Daoy (cell line): Measurements from ENCODE around the gene SLC11A1. TPM values are rescaled to one million over a fixed set of nuclear protein-coding genes. Genes with fewer than 3 reads are reported as not detected.

ENCODE experiments used
- DNase-seq: peaks from one replicate; pipeline ENCODE4 v3.0.0-alpha.2; 2015; ENCODE audit warnings: low read depth
- total RNA-seq: library from RNA; depleted of rRNA; stranded (reverse); fragments of >200 nt; shearing (Covaris generic); gene quantifications from 2 replicates; pipeline ENCODE4 v1.2.3, GENCODE V29; 2014

SLC11A1 gene
- total RNA-seq, 1 experiment from 2014 or later: not detected

DNA sequence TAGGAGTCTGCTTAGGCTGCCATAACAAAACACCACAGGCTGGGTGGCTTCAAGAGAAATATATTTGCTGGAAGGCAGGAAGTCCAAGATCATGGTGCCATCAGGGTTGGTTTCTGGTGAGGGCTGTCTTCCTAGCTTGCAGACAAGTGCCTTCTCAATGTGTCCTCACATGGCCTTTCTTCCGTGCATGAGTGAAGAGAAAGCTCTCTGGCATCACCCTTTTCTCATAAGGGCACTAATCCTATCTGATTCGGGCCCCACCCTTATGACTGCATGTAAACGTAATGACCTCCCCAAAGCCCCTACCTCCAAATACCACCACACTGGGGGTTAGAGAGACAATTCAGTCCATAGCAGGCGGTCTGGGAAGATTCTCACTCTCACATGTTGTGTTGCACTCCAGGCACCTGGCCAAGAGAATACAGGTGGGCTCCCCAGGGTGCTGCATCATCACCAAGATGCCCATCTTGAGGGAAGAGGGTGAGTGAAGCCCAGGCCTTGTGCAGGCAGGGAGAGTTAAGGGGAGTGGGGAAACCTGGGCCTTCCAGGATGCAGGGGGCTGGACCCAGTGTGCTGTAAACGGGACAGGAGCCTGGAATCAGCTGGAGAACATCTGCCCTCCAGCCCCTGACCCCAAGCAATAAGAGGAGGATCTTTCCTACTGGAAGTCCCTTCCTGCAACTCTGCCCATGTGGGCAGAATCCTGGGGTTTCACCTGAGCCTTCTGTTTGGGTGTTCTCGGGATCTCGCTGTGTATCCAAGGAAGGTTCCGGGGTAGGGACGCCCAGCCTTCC lies 15.3 kb upstream of the SLC11A1 start:
- no peak for DNase-seq

DNA sequence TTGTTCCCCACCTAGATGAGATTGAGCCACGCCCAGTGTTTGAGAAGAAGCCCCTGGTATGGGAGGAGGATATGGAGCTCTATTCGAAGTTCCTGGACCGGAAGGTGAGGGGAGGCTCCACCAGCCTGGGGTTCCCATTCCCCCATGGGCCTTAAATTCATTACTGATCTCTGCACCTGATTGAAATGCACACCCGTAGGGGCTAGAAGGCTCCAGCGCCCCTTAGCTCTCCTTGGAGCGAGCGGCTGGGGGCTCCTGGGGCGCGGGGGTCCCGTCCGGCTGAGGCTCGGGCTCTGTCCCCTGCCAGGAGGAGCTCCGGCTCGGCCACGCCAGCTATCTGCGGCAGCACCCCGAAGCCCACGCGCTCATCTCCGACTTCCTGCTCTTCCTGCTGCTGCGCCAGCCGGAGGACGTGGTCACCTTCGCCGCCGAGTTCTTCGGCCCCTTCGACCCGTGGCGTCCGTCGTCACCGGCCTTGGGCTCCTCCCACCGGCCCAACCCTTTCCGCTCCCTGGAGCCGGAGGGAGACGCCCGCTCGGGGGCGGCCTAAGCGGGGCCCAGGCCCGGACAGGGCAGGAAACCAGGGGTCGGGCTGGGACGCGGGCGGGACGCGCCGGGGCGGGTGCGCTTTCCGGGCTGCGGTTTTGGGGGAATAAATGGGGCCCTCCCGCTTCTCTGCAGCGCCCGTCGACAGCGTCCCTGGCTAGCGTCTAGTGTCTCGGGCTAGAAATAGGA lies 14.5 kb upstream of the SLC11A1 start:
- DNase-seq: peak; percentile 84

DNA sequence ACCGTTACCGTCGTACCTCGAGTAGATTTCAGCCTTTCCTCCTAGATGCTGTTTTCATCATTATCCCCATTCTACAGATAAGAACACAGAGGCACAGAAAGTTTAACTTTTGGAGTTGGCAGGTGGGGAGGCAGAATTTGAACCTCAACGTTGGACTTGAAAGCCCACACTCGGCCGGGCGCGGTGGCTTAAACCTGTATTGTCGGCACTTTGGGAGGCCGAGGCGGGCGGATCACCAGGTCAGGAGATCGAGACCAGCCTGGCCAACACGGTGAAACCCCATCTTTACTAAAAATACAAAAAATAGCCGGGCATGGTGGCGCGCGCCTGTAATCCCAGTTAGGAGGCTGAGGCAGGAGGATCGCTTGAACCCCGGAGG lies 13.9 kb upstream of the SLC11A1 start:
- no peak for DNase-seq

DNA sequence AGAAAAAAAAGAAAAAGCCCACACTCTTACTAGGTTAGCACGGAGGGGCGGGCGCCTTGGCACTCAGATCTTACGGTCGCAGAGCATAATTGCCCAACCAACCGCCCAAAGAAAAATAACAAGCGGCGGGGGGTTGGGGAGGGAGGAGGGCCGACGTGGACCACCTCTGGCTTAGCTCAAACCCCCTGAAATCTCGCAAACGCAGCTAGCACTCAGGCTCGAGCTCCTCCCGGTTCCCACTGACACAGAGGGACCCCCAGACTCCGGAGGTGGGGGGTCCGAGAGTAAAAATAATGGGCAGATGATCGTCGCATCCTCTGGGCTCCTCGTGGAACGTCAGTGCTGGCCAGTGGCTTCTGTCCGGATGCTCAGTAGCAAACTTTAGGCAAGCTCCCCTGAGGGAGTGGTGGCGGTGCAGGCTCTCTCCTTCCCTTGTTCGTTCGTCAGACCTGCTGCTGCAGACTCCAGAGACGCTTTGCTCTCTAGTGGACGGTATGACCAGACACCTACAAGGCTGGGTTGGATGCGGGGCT lies 13.4 kb upstream of the SLC11A1 start:
- DNase-seq: no peak

DNA sequence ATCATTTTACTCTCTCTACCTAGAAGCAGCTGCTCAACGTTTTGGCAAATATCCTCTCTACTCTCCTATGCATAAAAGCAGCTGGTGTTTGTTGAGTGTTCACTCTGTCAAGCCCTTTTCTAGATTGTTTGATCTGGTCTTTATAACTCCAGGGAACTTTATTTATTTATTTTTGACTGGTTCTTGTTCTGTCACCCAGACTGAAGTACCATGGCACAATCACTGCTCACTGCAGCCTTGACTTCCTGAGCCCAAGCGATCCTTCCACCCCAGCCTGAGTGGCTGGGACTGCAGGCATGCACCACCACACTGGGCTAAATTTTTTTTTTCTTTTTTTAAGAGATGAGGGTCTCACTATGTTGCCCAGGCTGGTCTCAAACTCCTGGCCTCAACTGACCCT lies 12.7 kb upstream of the SLC11A1 start:
- DNase-seq: no peak

DNA sequence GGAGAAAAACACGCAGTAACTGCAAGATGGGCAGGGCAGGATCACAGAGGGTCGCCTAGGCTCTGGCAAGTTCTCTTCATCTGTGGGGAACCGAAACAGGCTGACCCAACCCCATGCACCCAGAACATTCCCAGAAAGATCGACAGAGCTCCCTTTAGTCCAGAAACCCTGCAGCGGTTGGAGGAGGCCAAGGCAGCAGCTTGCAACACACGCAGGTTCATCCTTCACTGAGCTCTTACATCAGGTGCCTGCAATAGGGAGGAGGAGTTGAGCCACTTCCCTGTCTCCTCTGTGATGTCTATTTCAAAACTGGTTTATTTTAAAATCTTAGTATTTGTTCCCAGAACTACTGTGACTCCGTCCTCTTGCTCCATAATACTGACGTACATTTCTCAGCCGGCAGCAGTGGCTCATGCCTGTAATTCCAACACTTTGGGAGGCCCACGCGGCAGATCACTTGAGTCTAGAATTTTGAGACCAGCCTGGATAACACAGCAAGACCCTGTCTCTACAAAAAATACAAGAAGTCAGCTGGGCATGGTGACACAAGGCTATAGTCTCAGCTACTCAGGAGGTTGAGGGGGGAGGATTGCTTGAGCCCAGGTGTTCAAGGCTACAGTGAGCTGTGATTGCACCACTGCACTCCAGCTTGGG lies 11.5 kb upstream of the SLC11A1 start:
- no peak for DNase-seq

DNA sequence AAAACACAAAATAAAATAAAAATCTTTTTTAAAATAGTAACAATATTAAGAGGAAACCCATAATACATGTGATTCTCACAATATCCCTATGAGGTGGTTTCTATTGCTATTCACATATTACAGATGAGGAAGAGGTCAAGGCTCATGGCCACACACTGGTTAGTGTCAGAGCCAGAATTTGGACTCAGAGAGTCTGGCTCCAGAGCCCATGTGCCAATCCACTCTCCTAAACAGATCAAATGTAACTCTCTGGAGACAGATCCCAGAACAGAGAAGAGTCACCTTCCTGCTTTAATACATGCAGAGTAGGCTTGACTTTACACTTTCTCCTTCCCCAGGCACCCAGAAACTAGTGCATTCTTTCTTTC lies 10.1 kb upstream of the SLC11A1 start:
- DNase-seq: no peak

DNA sequence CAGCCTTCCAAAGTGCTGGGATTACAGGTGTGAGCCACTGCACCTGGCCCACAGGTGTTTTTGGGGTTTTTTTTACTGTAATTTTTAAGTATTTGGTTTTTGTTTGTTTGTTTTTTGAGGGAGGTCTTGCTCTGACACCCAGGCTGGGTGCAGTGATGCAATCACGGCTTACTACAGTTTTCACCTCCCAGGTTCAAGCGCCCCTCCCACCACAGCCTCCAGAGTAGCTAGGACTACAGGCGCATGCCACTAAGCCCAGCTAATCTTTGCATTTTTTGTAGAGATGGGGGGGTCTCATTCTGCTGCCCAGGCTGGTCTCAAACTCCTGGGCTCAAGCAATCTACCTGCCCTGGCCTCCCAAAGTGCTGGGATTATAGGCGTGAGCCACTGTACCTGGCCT lies 7.3 kb upstream of the SLC11A1 start:
- DNase-seq: no peak

DNA sequence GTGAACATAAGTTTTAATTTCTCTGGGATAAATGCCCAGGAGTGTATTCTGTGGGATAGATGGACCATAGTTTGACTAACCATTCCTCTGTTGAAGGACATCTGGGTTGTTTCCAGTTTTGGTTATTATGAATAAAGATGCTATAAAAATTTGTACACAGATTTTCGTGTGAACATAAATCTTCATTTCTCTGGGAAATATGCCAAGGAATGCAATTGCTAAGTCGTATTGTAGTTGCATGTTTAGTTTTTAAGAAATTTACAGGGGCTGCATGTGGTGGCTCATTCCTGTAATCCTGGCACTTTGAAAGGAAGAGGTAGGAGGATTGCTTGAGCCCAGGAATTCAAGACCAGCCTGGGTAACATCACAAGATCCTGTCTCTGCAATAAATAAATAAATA lies 6.9 kb upstream of the SLC11A1 start:
- no peak for DNase-seq

DNA sequence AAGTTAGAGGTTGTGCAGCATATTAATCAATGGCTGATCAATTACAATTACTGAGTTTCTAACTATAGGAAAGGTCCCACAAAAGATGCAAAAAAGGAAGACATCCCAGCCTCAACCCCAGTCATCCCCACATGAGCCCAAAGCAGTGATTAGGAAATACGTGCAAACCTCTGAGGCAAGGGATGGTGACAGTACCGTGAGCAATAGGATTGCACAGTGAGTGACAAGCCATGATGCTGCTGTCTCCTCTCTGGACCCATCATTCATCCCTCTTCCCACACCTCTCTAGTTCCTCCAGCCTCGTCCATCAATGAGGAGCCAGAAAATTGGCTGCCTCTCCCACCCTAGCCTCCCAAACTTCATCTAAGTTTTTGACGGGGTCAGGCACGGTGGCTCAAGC lies 4.0 kb upstream of the SLC11A1 start:
- no peak for DNase-seq

DNA sequence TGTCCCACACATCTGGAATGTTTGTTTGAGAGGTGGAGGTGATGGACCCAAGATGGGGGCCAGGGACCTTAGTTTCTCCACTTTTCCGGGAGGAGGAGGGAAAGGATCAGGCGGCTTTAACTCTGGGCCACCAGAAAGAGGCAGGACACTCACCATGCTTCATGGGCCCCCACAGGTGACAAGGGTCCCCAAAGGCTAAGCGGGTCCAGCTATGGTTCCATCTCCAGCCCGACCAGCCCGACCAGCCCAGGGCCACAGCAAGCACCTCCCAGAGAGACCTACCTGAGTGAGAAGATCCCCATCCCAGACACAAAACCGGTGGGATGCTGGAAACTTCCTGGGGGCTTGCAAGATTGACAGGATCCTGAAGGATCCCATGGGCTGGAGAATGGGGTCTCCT lies 712 bp downstream of the SLC11A1 start:
- no peak for DNase-seq

DNA sequence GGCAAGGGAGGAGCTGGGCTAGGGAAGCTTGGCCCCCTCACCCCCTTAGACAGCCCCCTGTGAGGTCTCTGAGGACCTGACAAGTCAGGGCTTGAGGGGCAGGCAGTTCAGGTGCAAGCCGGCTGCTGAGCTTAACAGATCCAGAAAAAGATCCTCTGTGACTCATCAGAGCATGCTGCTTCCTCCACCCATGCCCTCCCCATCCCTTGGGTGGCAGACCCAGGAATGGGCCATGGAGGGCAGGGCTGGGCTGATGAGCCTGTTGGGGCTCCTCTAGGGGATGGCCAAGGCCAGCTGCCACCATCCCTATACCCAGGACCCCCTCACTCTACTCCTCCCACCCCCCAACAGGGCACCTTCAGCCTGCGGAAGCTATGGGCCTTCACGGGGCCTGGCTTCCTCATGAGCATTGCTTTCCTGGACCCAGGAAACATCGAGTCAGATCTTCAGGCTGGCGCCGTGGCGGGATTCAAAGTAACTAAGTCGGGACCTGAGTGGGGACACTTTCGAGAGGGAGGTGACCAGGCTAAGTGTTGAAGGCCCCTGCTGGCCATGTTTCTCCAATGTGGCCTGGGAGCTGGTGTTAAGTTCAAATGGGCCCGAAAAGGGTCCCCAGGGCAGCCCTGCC lies 1.9 kb downstream of the SLC11A1 start:
- DNase-seq: no peak

DNA sequence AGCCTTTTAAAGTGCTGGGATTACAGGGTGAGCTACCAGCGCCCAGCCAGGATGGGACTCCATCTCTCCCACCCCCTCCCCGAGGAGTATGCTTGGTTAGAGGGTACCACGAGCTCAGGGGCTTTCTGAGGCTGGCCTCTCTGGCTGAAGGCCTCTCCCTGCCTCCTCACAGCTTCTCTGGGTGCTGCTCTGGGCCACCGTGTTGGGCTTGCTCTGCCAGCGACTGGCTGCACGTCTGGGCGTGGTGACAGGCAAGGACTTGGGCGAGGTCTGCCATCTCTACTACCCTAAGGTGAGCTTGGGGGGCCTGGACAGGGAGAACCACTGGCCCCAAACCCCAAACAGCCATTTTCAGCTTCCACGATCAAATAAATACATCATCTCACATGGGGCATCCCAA lies 2.9 kb downstream of the SLC11A1 start:
- no peak for DNase-seq

DNA sequence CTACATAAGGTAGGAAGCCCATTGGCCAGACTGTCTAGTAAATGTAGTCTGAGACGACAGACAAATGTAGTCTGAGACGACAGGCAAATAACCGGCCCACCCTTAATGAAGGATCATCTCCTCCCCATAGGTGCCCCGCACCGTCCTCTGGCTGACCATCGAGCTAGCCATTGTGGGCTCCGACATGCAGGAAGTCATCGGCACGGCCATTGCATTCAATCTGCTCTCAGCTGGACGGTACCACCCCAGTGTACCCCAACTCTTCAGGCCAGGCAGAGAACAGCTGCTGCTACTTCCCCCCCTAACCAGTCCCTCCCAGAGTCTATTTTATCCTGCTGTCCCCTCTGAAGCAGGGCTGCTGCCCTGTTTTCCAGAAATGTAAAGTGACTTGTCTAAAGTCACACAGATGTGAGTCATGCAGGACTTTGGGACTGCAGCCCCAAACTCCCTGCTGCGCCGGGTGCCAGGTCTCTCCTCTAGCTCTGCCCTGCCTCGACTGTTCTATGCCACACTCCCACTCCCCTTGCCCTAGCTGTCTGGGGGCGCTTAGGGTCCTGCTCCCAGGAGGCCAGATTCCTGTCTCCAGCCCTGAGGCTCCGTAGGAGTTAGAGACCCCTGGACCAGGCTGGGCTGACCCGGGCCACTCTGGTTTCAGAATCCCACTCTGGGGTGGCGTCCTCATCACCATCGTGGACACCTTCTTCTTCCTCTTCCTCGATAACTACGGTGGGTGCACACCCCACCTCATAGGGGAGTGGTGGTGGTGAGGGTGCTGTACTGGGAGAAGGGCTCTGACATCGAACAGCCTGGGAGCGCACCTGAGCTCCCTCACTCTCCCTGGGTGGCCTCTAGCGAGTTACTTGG lies 4.7 kb downstream of the SLC11A1 start:
- no peak for DNase-seq

DNA sequence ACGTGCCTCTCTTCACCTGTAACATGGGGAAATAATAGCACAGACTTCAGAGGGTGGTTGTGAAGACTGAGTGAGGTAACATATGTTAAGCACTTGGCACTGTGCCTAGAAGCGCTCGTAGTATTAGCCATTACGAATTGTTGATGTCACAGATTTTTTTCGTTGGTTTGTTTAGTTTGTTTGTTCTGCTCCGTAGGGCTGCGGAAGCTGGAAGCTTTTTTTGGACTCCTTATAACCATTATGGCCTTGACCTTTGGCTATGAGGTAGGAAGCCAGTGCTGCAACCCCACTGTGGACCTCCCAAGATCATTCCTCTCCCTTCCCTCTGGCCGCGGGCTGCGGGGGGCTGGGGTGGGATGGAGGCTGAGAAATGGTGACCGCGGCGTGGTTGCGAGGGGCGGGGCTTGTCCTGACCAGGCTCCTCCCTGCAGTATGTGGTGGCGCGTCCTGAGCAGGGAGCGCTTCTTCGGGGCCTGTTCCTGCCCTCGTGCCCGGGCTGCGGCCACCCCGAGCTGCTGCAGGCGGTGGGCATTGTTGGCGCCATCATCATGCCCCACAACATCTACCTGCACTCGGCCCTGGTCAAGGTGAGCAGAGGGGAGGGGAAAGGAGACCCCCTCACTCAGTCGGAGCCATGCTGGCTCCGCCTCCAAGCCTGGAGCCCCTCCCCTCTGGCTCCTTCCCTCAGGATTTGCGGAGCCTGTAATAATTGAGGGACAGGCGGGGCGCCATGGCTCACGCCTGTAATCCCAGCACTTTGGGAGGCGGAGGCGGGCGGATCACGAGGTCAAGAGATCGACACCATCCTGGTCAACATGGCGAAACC lies 5.5 kb downstream of the SLC11A1 start:
- no peak for DNase-seq

DNA sequence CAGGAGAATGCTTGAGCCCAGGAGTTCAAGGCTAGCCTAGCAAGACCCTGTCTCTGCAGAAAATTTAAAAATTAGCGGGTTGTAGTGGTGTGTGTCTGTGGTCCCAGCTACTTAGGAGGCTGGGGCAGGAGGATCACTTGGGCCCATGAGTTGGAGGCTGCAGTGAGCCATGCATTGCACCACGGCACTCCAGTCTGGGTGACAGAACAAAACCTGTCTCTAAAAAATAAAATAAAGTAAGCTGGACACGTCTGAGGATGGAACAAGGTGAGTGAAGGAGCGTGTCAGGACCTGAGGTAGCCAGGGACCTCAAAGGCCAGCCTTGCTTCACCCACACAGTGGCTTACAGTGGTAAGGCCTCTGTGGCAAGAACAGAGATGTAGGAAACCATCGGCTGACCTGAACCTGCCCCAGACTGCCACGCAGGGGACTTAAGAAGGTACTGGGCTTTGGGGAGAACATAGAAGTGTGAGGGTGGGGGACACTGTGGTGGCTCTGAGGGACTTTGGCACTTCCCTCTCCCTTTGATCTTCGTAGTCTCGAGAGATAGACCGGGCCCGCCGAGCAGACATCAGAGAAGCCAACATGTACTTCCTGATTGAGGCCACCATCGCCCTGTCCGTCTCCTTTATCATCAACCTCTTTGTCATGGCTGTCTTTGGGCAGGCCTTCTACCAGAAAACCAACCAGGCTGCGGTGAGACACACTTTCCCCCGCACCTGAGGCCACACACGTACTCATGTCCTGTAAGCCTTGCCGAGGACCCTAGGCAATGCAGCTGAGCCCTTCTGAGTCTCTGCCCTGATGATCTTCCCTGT lies 7.5 kb downstream of the SLC11A1 start:
- no peak for DNase-seq

DNA sequence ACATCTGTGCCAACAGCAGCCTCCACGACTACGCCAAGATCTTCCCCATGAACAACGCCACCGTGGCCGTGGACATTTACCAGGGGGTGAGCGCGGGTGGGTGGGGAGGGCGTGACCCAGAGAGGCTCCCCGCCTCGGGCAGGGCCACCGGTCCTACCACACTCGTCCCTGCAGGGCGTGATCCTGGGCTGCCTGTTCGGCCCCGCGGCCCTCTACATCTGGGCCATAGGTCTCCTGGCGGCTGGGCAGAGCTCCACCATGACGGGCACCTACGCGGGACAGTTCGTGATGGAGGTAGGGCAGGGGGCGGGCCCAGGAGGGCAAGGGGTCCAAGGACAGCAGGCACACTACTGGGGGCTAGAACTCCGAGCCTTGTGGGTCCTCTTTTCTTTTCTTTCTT lies 9.1 kb downstream of the SLC11A1 start:
- DNase-seq: no peak

DNA sequence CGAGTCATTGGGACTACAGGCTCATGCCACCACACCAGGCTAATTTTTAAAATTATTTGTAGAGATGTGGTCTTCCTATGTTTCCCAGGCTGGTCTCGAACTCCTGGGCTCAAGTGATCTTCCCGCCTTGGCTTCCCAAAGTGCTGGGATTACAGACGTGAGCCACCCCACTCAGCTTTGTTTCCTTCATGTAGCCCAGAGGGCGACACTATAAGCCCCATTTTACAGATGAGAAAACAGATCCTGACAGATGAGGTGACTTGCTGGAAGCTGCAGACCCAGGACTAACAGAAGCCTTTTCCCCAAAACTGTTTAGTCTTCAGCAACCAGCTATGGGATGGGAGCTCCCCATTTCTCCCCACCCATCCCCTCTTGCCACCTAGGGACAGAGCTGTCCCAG lies 10.4 kb downstream of the SLC11A1 start:
- no peak for DNase-seq

DNA sequence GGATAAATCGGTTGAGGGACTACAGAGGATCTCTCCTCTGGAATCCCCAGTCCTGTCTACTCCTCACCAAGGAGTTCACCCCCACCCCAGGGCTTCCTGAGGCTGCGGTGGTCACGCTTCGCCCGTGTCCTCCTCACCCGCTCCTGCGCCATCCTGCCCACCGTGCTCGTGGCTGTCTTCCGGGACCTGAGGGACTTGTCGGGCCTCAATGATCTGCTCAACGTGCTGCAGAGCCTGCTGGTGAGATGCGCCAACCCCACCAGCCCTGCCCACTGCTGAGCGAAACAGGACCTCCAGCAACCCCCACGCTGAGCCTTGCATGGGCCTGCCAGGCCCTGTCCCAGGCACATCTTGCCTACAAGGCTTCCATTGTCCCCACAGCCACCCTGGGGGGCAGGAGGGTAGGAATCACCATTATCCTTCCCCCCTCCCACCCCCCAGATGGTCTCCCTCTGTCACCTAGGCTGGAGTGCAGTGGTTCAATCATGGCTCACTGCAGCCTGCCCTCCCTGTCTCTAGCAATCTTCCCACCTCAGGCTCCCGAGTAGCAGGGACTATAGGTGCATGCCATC lies 10.9 kb downstream of the SLC11A1 start:
- DNase-seq: no peak
